Measurements from ENCODE around the gene RARS1. TPM values are rescaled to one million over a fixed set of nuclear protein-coding genes. Genes with fewer than 3 reads are reported as not detected.

RARS1 gene
- total RNA-seq, 1 donor from 2014 or later: 122 TPM

DNA sequence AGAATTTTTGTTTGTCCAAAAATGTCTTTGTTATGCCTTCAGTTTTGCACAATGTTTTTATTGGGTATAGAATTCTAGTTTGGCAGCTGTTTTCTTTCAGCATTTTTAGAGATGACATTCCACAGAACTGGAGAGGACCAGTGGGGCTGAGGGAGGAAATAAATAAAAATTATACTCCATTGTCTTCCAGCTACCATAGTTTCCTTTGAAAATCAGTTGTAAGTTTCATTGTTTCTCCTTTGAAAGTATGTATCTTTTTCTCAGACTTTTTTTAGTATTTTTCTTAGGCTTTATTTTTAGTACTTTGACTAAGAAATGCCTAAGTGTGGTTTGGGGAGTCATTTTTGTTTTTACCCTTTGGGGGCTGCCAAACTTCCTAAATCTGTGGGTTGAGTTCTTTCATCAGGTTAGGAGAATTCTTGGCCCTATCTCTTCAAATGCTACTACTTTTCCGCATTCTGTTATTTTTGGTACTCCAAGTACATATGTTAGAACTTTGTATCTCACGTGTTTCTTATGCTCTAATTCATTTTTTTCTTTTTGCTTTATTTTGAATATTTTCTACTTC lies 27.7 kb downstream of the RARS1 start:
- no peak for DNase-seq (ENCODE audit: low read depth)
- H3K36me3 ChIP-seq (ENCODE audit: control insufficient read depth, insufficient read depth, low read length): peaks cover 20% of the 10 kb centered on the region

DNA sequence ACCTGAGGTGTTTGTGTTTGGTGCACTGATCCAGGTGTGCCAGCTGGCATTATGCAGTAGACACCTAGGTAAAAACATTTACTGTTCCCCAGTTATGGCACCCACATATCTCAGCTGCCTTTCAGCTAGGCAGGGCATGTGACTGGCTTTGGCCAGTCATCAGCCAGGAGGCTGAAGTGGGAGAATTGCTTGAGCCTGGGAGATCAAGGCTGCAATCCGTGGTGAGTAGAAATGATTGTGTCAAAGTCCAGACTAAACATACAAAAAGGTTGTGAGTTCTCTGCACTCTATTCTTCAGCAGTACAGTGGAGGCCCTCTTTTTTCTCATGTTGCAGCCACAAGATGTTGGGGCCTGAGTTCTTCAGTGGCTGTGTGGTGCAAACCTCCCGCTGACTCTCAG lies 39.6 kb downstream of the RARS1 start:
- Histone ChIP-seq H3K4me3 (ENCODE audit: low read depth, low read length) (no peak overlapping the region), H3K36me3 (ENCODE audit: control insufficient read depth, insufficient read depth, low read length) (no peaks in the 10 kb centered on the region), H3K27me3 (ENCODE audit: control insufficient read depth, insufficient read depth, low read length) (peaks cover 10% of the 10 kb centered on the region)
- TF ChIP-seq, protein P1, sequence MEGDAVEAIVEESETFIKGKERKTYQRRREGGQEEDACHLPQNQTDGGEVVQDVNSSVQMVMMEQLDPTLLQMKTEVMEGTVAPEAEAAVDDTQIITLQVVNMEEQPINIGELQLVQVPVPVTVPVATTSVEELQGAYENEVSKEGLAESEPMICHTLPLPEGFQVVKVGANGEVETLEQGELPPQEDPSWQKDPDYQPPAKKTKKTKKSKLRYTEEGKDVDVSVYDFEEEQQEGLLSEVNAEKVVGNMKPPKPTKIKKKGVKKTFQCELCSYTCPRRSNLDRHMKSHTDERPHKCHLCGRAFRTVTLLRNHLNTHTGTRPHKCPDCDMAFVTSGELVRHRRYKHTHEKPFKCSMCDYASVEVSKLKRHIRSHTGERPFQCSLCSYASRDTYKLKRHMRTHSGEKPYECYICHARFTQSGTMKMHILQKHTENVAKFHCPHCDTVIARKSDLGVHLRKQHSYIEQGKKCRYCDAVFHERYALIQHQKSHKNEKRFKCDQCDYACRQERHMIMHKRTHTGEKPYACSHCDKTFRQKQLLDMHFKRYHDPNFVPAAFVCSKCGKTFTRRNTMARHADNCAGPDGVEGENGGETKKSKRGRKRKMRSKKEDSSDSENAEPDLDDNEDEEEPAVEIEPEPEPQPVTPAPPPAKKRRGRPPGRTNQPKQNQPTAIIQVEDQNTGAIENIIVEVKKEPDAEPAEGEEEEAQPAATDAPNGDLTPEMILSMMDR (IDR thresholded peaks at IDR 0.05; ENCODE audit: insufficient read depth, low read length, severe bottlenecking): no peak
- no peak for DNase-seq (ENCODE audit: low read depth)
- no peak for FAIRE-seq

More for the DNA sequence above, 27.7 kb downstream of the RARS1 start:
- FAIRE-seq: no peak
- TF ChIP-seq, protein P1 (IDR thresholded peaks at IDR 0.05; ENCODE audit: insufficient read depth, low read length, severe bottlenecking): no peak
- no peak overlapping the region for H3K4me3 ChIP-seq (ENCODE audit: low read depth, low read length)
- H3K27me3 ChIP-seq (ENCODE audit: control insufficient read depth, insufficient read depth, low read length): no peaks in the 10 kb centered on the region

DNA sequence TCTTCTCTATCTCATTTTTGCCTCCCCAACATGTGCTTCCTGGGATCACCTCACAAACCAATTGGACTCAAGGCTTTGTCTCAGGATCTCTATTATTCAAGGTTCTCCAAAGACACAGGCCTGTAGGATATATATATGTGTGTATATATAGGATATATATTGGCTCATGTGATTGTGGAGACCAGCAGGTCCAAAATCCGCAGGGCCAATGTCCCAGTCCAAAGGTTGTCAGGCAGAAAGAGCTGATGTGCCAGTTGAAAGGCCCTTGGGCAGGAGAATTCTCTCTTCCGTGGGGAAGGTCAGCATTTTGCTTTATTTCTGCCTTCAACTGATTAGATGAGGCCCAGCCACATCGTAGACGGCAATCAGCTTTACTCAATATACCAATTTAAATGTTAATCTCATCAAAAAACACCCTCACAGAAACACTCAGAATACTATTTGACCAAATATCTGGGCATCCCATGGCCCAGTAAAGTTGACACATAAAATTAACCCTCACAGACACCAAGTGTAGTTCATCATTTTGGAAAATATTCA lies 41.6 kb downstream of the RARS1 start:
- H3K27me3 ChIP-seq (ENCODE audit: control insufficient read depth, insufficient read depth, low read length): peaks cover 13% of the 10 kb centered on the region
- DNase-seq (ENCODE audit: low read depth): no peak
- no peaks in the 10 kb centered on the region for H3K36me3 ChIP-seq (ENCODE audit: control insufficient read depth, insufficient read depth, low read length)
- TF ChIP-seq, protein P1 (IDR thresholded peaks at IDR 0.05; ENCODE audit: insufficient read depth, low read length, severe bottlenecking): no peak
- no peak for FAIRE-seq
- H3K4me3 ChIP-seq (ENCODE audit: low read depth, low read length): no peak overlapping the region

DNA sequence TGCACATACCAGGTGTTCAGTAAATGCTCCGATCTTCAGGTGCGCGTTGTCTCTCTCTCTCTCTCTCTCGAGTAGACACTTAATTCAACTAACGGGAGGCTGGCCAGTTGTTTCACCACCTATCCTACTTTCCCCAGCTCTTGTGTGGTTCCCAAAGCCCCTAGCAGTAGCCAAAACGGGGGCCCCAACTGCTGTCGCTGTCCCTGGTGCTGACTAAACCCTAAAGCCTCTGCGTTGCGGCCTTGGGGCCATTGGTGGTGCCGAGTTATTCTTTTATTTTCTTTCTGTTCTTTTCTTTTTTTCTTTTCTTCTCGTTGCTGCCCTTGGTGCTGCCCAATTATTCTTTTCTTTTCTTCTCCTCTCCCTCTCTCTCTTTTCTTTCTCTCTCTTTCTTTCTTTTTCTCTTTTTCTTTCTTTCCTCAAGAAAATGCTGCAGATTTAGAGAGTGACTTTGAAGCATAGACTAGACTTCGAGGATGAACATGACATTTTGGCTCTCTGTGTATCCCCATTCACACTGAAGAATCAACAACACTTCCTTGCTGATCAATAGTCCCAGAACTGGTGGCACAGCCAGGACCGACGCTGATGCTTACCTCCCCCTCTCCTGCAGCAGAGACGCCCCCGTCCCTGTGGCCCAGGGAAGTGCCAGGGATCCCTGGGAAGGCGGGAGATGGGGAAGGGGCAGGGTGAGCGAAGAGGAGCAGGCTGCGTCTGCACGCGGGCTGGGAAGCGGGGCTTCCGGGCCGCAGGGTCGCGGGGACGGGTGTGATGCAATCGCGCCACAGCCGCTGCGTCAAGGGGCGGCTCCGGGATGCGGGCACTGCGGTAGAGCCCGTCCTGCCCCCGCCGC lies 42.5 kb downstream of the RARS1 start, which contains the start of gene FBLL1:
TSS of gene FBLL1 (plus strand) at position 785 of the 853 bp plus-strand sequence. CDS start 200 bp downstream, outside the sequence.
- peaks cover 13% of the 10 kb centered on the region for H3K27me3 ChIP-seq (ENCODE audit: control insufficient read depth, insufficient read depth, low read length)
- TF ChIP-seq, protein P1 (IDR thresholded peaks at IDR 0.05; ENCODE audit: insufficient read depth, low read length, severe bottlenecking): no peak
- DNase-seq (ENCODE audit: low read depth) (no peak), FAIRE-seq (no peak)
- H3K4me3 ChIP-seq (ENCODE audit: low read depth, low read length): peak within 1 kb of the TSS; percentile 22
- no peaks in the 10 kb centered on the region for H3K36me3 ChIP-seq (ENCODE audit: control insufficient read depth, insufficient read depth, low read length)

DNA sequence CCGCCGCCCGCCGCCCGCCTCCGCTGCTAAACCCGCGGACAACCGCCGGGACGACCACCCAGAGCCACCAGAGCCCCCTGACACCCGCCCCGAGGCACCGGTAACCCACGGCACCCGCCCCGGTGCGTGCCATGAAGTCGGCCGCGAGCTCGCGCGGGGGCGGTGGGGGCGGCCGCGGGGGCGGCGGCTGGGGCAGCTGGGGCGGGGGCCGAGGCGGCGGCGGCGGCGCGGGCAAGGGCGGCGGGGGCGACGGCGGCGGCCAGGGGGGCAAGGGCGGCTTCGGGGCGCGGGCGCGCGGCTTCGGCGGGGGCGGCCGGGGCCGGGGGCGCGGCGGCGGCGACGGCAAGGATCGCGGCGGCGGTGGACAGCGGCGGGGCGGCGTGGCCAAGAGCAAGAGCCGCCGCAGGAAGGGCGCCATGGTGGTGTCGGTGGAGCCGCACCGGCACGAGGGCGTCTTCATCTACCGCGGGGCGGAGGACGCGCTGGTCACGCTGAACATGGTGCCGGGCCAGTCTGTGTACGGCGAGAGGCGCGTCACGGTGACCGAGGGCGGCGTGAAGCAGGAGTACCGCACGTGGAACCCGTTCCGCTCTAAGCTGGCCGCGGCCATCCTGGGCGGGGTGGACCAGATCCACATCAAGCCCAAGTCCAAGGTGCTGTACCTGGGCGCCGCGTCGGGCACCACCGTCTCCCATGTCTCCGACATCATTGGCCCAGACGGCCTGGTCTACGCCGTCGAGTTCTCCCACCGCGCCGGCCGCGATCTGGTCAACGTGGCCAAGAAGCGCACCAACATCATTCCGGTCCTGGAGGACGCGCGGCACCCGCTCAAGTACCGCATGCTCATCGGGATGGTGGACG lies 43.3 kb downstream of the RARS1 start:
- Histone ChIP-seq H3K36me3 (ENCODE audit: control insufficient read depth, insufficient read depth, low read length) (no peaks in the 10 kb centered on the region), H3K4me3 (ENCODE audit: low read depth, low read length) (peak overlapping the region; percentile 22), H3K27me3 (ENCODE audit: control insufficient read depth, insufficient read depth, low read length) (peaks cover 13% of the 10 kb centered on the region)
- FAIRE-seq (no peak), DNase-seq (ENCODE audit: low read depth) (no peak)
- TF ChIP-seq, protein P1 (IDR thresholded peaks at IDR 0.05; ENCODE audit: insufficient read depth, low read length, severe bottlenecking): no peak

Data from bronchial epithelial cell (primary cell).